Measurements from ENCODE around the gene STN1. TPM values are rescaled to one million over a fixed set of nuclear protein-coding genes. Genes with fewer than 3 reads are reported as not detected.

The STN1 gene
- total RNA-seq, 1 experiment from 2014 or later: 28.9 TPM

DNA sequence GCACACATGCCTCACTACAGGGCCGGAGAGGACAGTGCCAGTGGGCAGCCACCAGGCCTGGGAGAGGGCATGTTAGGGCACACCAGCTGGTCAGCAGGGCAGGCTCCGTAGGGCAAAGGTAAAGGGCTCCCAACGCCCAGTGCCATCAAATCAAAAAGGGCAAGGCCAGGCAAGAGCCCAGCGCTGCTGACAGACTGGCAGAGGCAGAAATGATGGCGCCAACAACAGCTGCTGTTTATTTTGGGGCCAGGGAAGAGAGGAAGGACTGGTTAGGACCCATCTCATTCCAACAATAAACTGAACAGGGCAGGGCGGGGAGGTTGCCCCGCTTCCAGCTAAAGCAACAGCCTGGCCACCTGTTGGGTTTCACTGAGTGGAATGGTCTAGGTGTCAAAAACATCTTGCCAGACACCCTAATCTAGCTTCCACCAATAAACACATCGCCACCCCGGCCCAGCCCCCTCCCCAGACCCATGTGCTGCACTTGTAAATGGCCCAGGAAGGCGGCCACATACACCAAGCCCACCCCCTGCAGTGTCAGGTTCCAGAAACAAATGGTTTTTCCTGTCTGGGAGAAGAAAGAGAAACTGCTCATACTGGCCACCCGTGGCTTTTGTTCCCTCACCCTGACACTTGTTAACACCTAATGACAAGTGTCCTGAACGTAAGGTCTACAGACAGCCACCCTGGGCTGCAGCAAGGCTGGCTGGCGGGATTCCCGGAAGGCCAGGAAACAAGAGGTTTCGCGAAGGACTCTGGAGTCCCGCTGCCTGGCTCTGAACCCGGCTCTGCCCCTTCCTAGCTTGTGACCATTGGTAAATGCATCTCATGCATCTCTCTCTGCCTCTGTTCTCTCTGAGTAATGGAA, 77.9 kb downstream of the STN1 start:
- ChIA-PET POLR2A (interaction anchor here (0.5 to 0.8 kb wide), 2 partner anchors 8 to 51 kb away, joined by 4 to 8 read pairs; no protein-coding TSS in a partner anchor), CTCF (no interaction called here)
- in situ Hi-C loops (cut with HindIII; ENCODE audit: low pct_unique_long_range_greater_than_20kb, low sequenced_read_pairs) (no loop called here), intact Hi-C loops (cut with micrococcal nuclease; ENCODE audit: unreplicated experiment) (no loop called here)
- Histone ChIP-seq H3K27me3 (ENCODE audit: control insufficient read depth, insufficient read depth, low read length) (no peaks in the 10 kb centered on the region), H3K4me3 (ENCODE audit: low read depth in 2 of 2, low read length in 2 of 2) (no peak overlapping the region), H3K36me3 (ENCODE audit: control insufficient read depth, insufficient read depth, low read length) (no peaks in the 10 kb centered on the region), H3K4me1 (ENCODE audit: control insufficient read depth, insufficient read depth, low read length) (peaks cover 12% of the 10 kb centered on the region; the same call in 1 of the 2 replicates), H3K27ac (ENCODE audit: low read length) (no peak overlapping the region), H3K9me3 (ENCODE audit: control insufficient read depth, insufficient read depth, low read depth, low read length) (no peaks in the 10 kb centered on the region)
- TF ChIP-seq, protein P1, sequence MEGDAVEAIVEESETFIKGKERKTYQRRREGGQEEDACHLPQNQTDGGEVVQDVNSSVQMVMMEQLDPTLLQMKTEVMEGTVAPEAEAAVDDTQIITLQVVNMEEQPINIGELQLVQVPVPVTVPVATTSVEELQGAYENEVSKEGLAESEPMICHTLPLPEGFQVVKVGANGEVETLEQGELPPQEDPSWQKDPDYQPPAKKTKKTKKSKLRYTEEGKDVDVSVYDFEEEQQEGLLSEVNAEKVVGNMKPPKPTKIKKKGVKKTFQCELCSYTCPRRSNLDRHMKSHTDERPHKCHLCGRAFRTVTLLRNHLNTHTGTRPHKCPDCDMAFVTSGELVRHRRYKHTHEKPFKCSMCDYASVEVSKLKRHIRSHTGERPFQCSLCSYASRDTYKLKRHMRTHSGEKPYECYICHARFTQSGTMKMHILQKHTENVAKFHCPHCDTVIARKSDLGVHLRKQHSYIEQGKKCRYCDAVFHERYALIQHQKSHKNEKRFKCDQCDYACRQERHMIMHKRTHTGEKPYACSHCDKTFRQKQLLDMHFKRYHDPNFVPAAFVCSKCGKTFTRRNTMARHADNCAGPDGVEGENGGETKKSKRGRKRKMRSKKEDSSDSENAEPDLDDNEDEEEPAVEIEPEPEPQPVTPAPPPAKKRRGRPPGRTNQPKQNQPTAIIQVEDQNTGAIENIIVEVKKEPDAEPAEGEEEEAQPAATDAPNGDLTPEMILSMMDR (IDR thresholded peaks at IDR 0.05): no peak
- TF ChIP-seq TCF7L2 (IDR thresholded peaks at IDR 0.05; ENCODE audit: low read depth, low read length): no peak
- no peak for TF ChIP-seq POLR2AphosphoS5 (IDR thresholded peaks at IDR 0.05; ENCODE audit: low read depth, low read length)
- TF ChIP-seq, protein P2, sequence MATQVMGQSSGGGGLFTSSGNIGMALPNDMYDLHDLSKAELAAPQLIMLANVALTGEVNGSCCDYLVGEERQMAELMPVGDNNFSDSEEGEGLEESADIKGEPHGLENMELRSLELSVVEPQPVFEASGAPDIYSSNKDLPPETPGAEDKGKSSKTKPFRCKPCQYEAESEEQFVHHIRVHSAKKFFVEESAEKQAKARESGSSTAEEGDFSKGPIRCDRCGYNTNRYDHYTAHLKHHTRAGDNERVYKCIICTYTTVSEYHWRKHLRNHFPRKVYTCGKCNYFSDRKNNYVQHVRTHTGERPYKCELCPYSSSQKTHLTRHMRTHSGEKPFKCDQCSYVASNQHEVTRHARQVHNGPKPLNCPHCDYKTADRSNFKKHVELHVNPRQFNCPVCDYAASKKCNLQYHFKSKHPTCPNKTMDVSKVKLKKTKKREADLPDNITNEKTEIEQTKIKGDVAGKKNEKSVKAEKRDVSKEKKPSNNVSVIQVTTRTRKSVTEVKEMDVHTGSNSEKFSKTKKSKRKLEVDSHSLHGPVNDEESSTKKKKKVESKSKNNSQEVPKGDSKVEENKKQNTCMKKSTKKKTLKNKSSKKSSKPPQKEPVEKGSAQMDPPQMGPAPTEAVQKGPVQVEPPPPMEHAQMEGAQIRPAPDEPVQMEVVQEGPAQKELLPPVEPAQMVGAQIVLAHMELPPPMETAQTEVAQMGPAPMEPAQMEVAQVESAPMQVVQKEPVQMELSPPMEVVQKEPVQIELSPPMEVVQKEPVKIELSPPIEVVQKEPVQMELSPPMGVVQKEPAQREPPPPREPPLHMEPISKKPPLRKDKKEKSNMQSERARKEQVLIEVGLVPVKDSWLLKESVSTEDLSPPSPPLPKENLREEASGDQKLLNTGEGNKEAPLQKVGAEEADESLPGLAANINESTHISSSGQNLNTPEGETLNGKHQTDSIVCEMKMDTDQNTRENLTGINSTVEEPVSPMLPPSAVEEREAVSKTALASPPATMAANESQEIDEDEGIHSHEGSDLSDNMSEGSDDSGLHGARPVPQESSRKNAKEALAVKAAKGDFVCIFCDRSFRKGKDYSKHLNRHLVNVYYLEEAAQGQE (IDR thresholded peaks at IDR 0.05; ENCODE audit: insufficient read depth in 1 of 2, low read depth in 2 of 2, low read length in 1 of 2): no peak
- TF ChIP-seq SIN3A (IDR thresholded peaks at IDR 0.05; ENCODE audit: borderline replicate concordance, insufficient read depth, low read depth, low read length): no peak
- BruUV-seq (replicated peaks): no TSS peak
- no peak for DNase-seq (ENCODE audit: low read depth, low spot score)
- ATAC-seq: no peak

DNA sequence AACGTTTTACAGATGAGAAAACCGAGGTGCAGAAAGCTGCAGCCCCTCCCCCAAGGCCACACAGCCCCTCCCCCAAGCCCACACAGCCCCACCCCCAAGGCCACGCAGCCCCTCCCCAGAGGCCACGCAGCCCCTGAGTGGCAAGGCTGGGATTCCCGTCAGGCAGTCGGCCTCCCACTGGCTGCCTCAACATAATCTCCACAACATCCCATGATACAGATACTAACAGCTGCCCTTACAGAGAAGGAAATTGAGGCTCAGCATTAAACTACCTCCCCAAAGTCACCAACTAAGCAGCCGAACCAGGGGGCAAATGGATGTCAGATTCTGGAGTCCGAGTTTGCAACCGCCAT, 78.5 kb downstream of the STN1 start:
- in situ Hi-C loops (cut with HindIII; ENCODE audit: low pct_unique_long_range_greater_than_20kb, low sequenced_read_pairs): no loop called here
- ATAC-seq: no peak
- Histone ChIP-seq H3K4me1 (ENCODE audit: control insufficient read depth, insufficient read depth, low read length) (peaks cover 12% of the 10 kb centered on the region; the same call in 1 of the 2 replicates), H3K27ac (ENCODE audit: low read length) (no peak overlapping the region), H3K4me3 (ENCODE audit: low read depth in 2 of 2, low read length in 2 of 2) (no peak overlapping the region), H3K27me3 (ENCODE audit: control insufficient read depth, insufficient read depth, low read length) (no peaks in the 10 kb centered on the region), H3K36me3 (ENCODE audit: control insufficient read depth, insufficient read depth, low read length) (no peaks in the 10 kb centered on the region), H3K9me3 (ENCODE audit: control insufficient read depth, insufficient read depth, low read depth, low read length) (no peaks in the 10 kb centered on the region)
- no peak for DNase-seq (ENCODE audit: low read depth, low spot score)
- TF ChIP-seq, protein P1 (IDR thresholded peaks at IDR 0.05): no peak
- TF ChIP-seq TCF7L2 (IDR thresholded peaks at IDR 0.05; ENCODE audit: low read depth, low read length) (no peak), SIN3A (IDR thresholded peaks at IDR 0.05; ENCODE audit: borderline replicate concordance, insufficient read depth, low read depth, low read length) (no peak), POLR2AphosphoS5 (IDR thresholded peaks at IDR 0.05; ENCODE audit: low read depth, low read length) (no peak)
- TF ChIP-seq, protein P2 (IDR thresholded peaks at IDR 0.05; ENCODE audit: insufficient read depth in 1 of 2, low read depth in 2 of 2, low read length in 1 of 2): no peak
- BruUV-seq (replicated peaks): no TSS peak
- intact Hi-C loops (cut with micrococcal nuclease; ENCODE audit: unreplicated experiment): no loop called here
- POLR2A ChIA-PET: interaction anchor here (0.8 kb wide), 1 partner anchor 51 kb away, joined by 8 read pairs; no protein-coding TSS in a partner anchor
- CTCF ChIA-PET: no interaction called here
